Measurements from ENCODE around the gene SRPX. TPM values are rescaled to one million over a fixed set of nuclear protein-coding genes. Genes with fewer than 3 reads are reported as not detected.

Gene SRPX
- total RNA-seq, 2 donors from 2014 or later = 228 to 294 TPM

- no peak for DNase-seq (ENCODE audit: low spot score)
- intact Hi-C loops (cut with DNase I) = no loop called here
Measured at GRCh38 chrX:38214551-38215531, 5.8 kb downstream of the SRPX start.

- intact Hi-C loops (cut with DNase I) = no loop called here
Measured at GRCh38 chrX:38214044-38214443, 6.6 kb downstream of the SRPX start.

GRCh38 chrX:38211891-38212635, 8.6 kb downstream of the SRPX start:
- intact Hi-C loops (cut with DNase I) = no loop called here
- no peak for DNase-seq (ENCODE audit: low spot score)

More at GRCh38 chrX:38214044-38214443, 6.6 kb downstream of the SRPX start:
- no peak for DNase-seq (ENCODE audit: low spot score)

- intact Hi-C loops (cut with DNase I) = no loop called here
- no peak for DNase-seq (ENCODE audit: low spot score)
Measured at GRCh38 chrX:38206542-38206941, 14.1 kb downstream of the SRPX start.

- intact Hi-C loops (cut with DNase I) = no loop called here
- no peak for DNase-seq (ENCODE audit: low spot score)
Measured at GRCh38 chrX:38206036-38206435, 14.6 kb downstream of the SRPX start.

- no peak for DNase-seq (ENCODE audit: low spot score)
- intact Hi-C loops (cut with DNase I) = no loop called here
Measured at GRCh38 chrX:38205039-38205438, 15.6 kb downstream of the SRPX start.

GRCh38 chrX:38192007-38192810, 28.5 kb downstream of the SRPX start:
- intact Hi-C loops (cut with DNase I) = loop anchor here in 1 of 2 donors (5.0 kb wide), 1 partner anchor 805 kb away; no protein-coding TSS in a partner anchor
- DNase-seq (ENCODE audit: low spot score) = no peak

GRCh38 chrX:38189431-38190250, 31.0 kb downstream of the SRPX start:
- intact Hi-C loops (cut with DNase I) = loop anchor here in 1 of 2 donors (5.0 kb wide), 1 partner anchor 802 kb away; no protein-coding TSS in a partner anchor
- DNase-seq (ENCODE audit: low spot score) = no peak

GRCh38 chrX:38183596-38183995, 37.1 kb downstream of the SRPX start:
- intact Hi-C loops (cut with DNase I) = no loop called here
- no peak for DNase-seq (ENCODE audit: low spot score)

GRCh38 chrX:38181357-38181756, 39.3 kb downstream of the SRPX start:
- DNase-seq (ENCODE audit: low spot score) = no peak
- intact Hi-C loops (cut with DNase I) = no loop called here

- DNase-seq (ENCODE audit: low spot score) = no peak
- intact Hi-C loops (cut with DNase I) = no loop called here
Measured at GRCh38 chrX:38178396-38178795, 42.3 kb downstream of the SRPX start.

GRCh38 chrX:38175139-38175538, 45.5 kb downstream of the SRPX start:
- DNase-seq (ENCODE audit: low spot score) = no peak
- intact Hi-C loops (cut with DNase I) = no loop called here

GRCh38 chrX:38172596-38172995, 48.1 kb downstream of the SRPX start:
- DNase-seq (ENCODE audit: low spot score) = no peak
- intact Hi-C loops (cut with DNase I) = no loop called here

- intact Hi-C loops (cut with DNase I) = no loop called here
- no peak for DNase-seq (ENCODE audit: low spot score)
Measured at GRCh38 chrX:38170556-38170955, 50.1 kb downstream of the SRPX start.

- intact Hi-C loops (cut with DNase I) = no loop called here
- DNase-seq (ENCODE audit: low spot score) = no peak
Measured at GRCh38 chrX:38166478-38167083, 54.1 kb downstream of the SRPX start.

GRCh38 chrX:38165023-38165422, 55.6 kb downstream of the SRPX start:
- no peak for DNase-seq (ENCODE audit: low spot score)
- intact Hi-C loops (cut with DNase I) = no loop called here

- intact Hi-C loops (cut with DNase I) = no loop called here
Measured at GRCh38 chrX:38163193-38163592, 57.5 kb downstream of the SRPX start.

GRCh38 chrX:38156838-38157237, 63.8 kb downstream of the SRPX start:
- intact Hi-C loops (cut with DNase I) = no loop called here
- no peak for DNase-seq (ENCODE audit: low spot score)

More at GRCh38 chrX:38163193-38163592, 57.5 kb downstream of the SRPX start:
- no peak for DNase-seq (ENCODE audit: low spot score)

Measured in posterior vena cava (tissue), 2 donors.